K562 (cell line): ENCODE results near the gene IFNB1.

Experiments
- FOXP1 ChIP-seq: sonication (generic); formaldehyde crosslinking; IDR thresholded peaks from 2 replicates; pipeline ENCODE4 v1.8.0; 2022; ENCODE audit warnings: mild to moderate bottlenecking, missing genetic modification reagents
- ILK ChIP-seq: fragments of 450-650 bp; IDR thresholded peaks from 2 replicates; pipeline ENCODE4 v1.6.1; 2016; ENCODE audit warnings: missing genetic modification characterization, low read depth, mild to moderate bottlenecking, missing compliant biosample characterization, moderate library complexity, borderline replicate concordance
- MAFG ChIP-seq: fragments of 450-650 bp; conservative IDR thresholded peaks from 2 replicates; pipeline ENCODE4 v1.6.1; 2016; ENCODE audit warnings: missing genetic modification characterization, missing compliant biosample characterization
- MCM7 ChIP-seq, 2 experiments: fragments of 450-650 bp; IDR thresholded peaks; 2 replicates each; pipeline ENCODE4 v1.6.1; 2016 to 2018
- SMC3 ChIP-seq: conservative IDR thresholded peaks from 2 replicates; pipeline ENCODE4 v1.6.1; 2011; ENCODE audit warnings: low read depth, low read length, improper control_type of control experiment; ENCODE audit not compliant: insufficient read depth
- SP2 ChIP-seq: IDR thresholded peaks from 2 replicates; pipeline ENCODE4 v1.6.1; 2011; ENCODE audit warnings: mild to moderate bottlenecking, low read depth, low read length, moderate library complexity; ENCODE audit not compliant: poor library complexity, severe bottlenecking; ENCODE audit errors: extremely low read depth
- TF ChIP-seq, protein P1 (sequence below): sonication (generic); formaldehyde crosslinking; IDR thresholded peaks from 2 replicates; pipeline ENCODE4 v1.9.0; 2022; ENCODE audit warnings: mild to moderate bottlenecking, missing genetic modification reagents
- TF ChIP-seq, protein P2 (sequence below): sonication (generic); formaldehyde crosslinking; IDR thresholded peaks from 2 replicates; pipeline ENCODE4 v1.8.1; 2023; ENCODE audit warnings: mild to moderate bottlenecking, missing genetic modification reagents, moderate library complexity
- TF ChIP-seq, protein P3 (sequence below): fragments of 450-650 bp; formaldehyde crosslinking; IDR thresholded peaks from 2 replicates; pipeline ENCODE4 v1.4.0; 2020; ENCODE audit warnings: mild to moderate bottlenecking, moderate library complexity
- TF ChIP-seq, protein P4 (sequence below), 3 experiments: IDR thresholded peaks in 2 of 3; conservative IDR thresholded peaks in 1 of 3; 2 replicates each; pipeline ENCODE4 v1.5.1; 2011 to 2012; ENCODE audit warnings: low read length in 3 of 3, mild to moderate bottlenecking in 3 of 3, control low read depth in 2 of 3, improper control_type of control experiment in 1 of 3, inconsistent platforms in 1 of 3, low read depth in 1 of 3, mixed read lengths in 1 of 3, moderate library complexity in 1 of 3; ENCODE audit not compliant: insufficient read depth in 2 of 3

DNA sequence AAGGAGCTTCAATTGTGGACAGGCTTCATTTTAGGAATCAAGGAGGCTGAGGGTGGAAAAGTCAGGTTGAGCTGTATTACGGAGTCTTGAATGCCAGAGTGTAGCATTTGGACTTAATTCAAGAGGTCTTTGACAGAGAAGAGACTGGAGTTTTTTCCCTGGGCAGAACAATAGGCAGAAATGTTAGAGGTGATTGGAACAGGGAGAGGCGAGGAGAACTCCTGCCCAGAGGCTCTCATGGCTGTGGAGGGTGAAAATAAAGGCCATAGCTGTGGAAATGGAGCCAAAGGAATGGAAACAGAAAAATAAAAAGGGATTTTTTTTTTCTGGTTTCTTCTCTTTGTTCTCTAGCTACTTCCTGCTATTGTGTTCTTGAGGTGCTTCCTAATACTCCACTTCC, 3.7 kb upstream of the IFNB1 start:
- TF ChIP-seq, protein P1, sequence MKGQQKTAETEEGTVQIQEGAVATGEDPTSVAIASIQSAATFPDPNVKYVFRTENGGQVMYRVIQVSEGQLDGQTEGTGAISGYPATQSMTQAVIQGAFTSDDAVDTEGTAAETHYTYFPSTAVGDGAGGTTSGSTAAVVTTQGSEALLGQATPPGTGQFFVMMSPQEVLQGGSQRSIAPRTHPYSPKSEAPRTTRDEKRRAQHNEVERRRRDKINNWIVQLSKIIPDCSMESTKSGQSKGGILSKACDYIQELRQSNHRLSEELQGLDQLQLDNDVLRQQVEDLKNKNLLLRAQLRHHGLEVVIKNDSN (CRISPR knock-in tag): no peak
- TF ChIP-seq, protein P2, sequence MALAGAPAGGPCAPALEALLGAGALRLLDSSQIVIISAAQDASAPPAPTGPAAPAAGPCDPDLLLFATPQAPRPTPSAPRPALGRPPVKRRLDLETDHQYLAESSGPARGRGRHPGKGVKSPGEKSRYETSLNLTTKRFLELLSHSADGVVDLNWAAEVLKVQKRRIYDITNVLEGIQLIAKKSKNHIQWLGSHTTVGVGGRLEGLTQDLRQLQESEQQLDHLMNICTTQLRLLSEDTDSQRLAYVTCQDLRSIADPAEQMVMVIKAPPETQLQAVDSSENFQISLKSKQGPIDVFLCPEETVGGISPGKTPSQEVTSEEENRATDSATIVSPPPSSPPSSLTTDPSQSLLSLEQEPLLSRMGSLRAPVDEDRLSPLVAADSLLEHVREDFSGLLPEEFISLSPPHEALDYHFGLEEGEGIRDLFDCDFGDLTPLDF (CRISPR knock-in tag): no peak
- TF ChIP-seq MAFG (no peak), ILK (tag) (no peak), FOXP1 (no peak), MCM7 (IDR thresholded peaks at IDR 0.05) (no peak), SP2 (no peak), SMC3 (no peak)
- TF ChIP-seq, protein P3, sequence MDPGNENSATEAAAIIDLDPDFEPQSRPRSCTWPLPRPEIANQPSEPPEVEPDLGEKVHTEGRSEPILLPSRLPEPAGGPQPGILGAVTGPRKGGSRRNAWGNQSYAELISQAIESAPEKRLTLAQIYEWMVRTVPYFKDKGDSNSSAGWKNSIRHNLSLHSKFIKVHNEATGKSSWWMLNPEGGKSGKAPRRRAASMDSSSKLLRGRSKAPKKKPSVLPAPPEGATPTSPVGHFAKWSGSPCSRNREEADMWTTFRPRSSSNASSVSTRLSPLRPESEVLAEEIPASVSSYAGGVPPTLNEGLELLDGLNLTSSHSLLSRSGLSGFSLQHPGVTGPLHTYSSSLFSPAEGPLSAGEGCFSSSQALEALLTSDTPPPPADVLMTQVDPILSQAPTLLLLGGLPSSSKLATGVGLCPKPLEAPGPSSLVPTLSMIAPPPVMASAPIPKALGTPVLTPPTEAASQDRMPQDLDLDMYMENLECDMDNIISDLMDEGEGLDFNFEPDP: no peak
- TF ChIP-seq, protein P4, sequence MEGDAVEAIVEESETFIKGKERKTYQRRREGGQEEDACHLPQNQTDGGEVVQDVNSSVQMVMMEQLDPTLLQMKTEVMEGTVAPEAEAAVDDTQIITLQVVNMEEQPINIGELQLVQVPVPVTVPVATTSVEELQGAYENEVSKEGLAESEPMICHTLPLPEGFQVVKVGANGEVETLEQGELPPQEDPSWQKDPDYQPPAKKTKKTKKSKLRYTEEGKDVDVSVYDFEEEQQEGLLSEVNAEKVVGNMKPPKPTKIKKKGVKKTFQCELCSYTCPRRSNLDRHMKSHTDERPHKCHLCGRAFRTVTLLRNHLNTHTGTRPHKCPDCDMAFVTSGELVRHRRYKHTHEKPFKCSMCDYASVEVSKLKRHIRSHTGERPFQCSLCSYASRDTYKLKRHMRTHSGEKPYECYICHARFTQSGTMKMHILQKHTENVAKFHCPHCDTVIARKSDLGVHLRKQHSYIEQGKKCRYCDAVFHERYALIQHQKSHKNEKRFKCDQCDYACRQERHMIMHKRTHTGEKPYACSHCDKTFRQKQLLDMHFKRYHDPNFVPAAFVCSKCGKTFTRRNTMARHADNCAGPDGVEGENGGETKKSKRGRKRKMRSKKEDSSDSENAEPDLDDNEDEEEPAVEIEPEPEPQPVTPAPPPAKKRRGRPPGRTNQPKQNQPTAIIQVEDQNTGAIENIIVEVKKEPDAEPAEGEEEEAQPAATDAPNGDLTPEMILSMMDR (IDR thresholded peaks at IDR 0.05 in 2 of 3, conservative IDR thresholded peaks at IDR 0.05 in 1 of 3; ENCODE audit: insufficient read depth in 2 of 3, low read depth in 1 of 3, low read length in 3 of 3): no peak
